ENCODE results near the gene STIM1. TPM values are rescaled to one million over a fixed set of nuclear protein-coding genes. Genes with fewer than 3 reads are reported as not detected.

The STIM1 gene
- total RNA-seq, 1 experiment from 2014 or later = 9.0 TPM

- Histone ChIP-seq H3K4me2 (ENCODE audit: low read depth, low read length, poor library complexity, severe bottlenecking) (no peak overlapping the region), H3K36me3 (ENCODE audit: insufficient read depth, low read length) (no peaks in the 10 kb centered on the region), H3K79me2 (ENCODE audit: low read length) (no peaks in the 10 kb centered on the region), H3K9ac (ENCODE audit: low read length) (no peak overlapping the region), H3K4me1 (ENCODE audit: low read length) (no peaks in the 10 kb centered on the region), H3K27ac (ENCODE audit: low read length) (no peak overlapping the region), H3K9me3 (ENCODE audit: low read length) (no peaks in the 10 kb centered on the region), H3K9me2 (replicated peaks; ENCODE audit: insufficient read depth, low read length) (no peaks in the 10 kb centered on the region), H3K4me3 (ENCODE audit: low read length) (no peak overlapping the region), H3K27me3 (ENCODE audit: low read length) (no peaks in the 10 kb centered on the region), H4K20me1 (ENCODE audit: insufficient read depth, low read depth, low read length) (no peaks in the 10 kb centered on the region), H2AFZ (ENCODE audit: low read length) (no peak overlapping the region)
- DNase-seq = peak; percentile 63
Observed at GRCh38 chr11:3971756-3972404, 116.4 kb downstream of the STIM1 start.

GRCh38 chr11:3972431-3972830 lies 117.0 kb downstream of the STIM1 start:
- Histone ChIP-seq H4K20me1 (ENCODE audit: insufficient read depth, low read depth, low read length) (no peaks in the 10 kb centered on the region), H3K9ac (ENCODE audit: low read length) (no peak overlapping the region), H2AFZ (ENCODE audit: low read length) (no peak overlapping the region), H3K79me2 (ENCODE audit: low read length) (no peaks in the 10 kb centered on the region), H3K27ac (ENCODE audit: low read length) (no peak overlapping the region), H3K36me3 (ENCODE audit: insufficient read depth, low read length) (no peaks in the 10 kb centered on the region), H3K4me2 (ENCODE audit: low read depth, low read length, poor library complexity, severe bottlenecking) (no peak overlapping the region), H3K4me1 (ENCODE audit: low read length) (no peaks in the 10 kb centered on the region), H3K27me3 (ENCODE audit: low read length) (no peaks in the 10 kb centered on the region), H3K9me2 (replicated peaks; ENCODE audit: insufficient read depth, low read length) (no peaks in the 10 kb centered on the region), H3K4me3 (ENCODE audit: low read length) (no peak overlapping the region), H3K9me3 (ENCODE audit: low read length) (no peaks in the 10 kb centered on the region)
- no peak for DNase-seq

GRCh38 chr11:3977078-3977477 lies 121.6 kb downstream of the STIM1 start:
- Histone ChIP-seq H3K27me3 (ENCODE audit: low read length) (no peaks in the 10 kb centered on the region), H3K79me2 (ENCODE audit: low read length) (no peaks in the 10 kb centered on the region), H4K20me1 (ENCODE audit: insufficient read depth, low read depth, low read length) (no peaks in the 10 kb centered on the region), H3K9me3 (ENCODE audit: low read length) (no peaks in the 10 kb centered on the region), H3K4me1 (ENCODE audit: low read length) (no peaks in the 10 kb centered on the region), H3K9me2 (replicated peaks; ENCODE audit: insufficient read depth, low read length) (no peaks in the 10 kb centered on the region), H3K36me3 (ENCODE audit: insufficient read depth, low read length) (no peaks in the 10 kb centered on the region), H3K9ac (ENCODE audit: low read length) (no peak overlapping the region), H3K27ac (ENCODE audit: low read length) (no peak overlapping the region), H2AFZ (ENCODE audit: low read length) (no peak overlapping the region), H3K4me3 (ENCODE audit: low read length) (no peak overlapping the region), H3K4me2 (ENCODE audit: low read depth, low read length, poor library complexity, severe bottlenecking) (no peak overlapping the region)
- no peak for DNase-seq

GRCh38 chr11:3981084-3981633 lies 125.7 kb downstream of the STIM1 start:
- H4K20me1 ChIP-seq (ENCODE audit: insufficient read depth, low read depth, low read length) = no peaks in the 10 kb centered on the region
- peaks cover 10% of the 10 kb centered on the region for H3K4me1 ChIP-seq (ENCODE audit: low read length)
- H3K27me3 ChIP-seq (ENCODE audit: low read length) = no peaks in the 10 kb centered on the region

GRCh38 chr11:3982431-3982830 lies 127.0 kb downstream of the STIM1 start:
- Histone ChIP-seq H3K79me2 (ENCODE audit: low read length) (no peaks in the 10 kb centered on the region), H3K27me3 (ENCODE audit: low read length) (no peaks in the 10 kb centered on the region), H3K27ac (ENCODE audit: low read length) (no peak overlapping the region), H3K4me3 (ENCODE audit: low read length) (no peak overlapping the region), H3K4me2 (ENCODE audit: low read depth, low read length, poor library complexity, severe bottlenecking) (no peak overlapping the region), H2AFZ (ENCODE audit: low read length) (no peak overlapping the region), H3K4me1 (ENCODE audit: low read length) (peaks cover 10% of the 10 kb centered on the region), H4K20me1 (ENCODE audit: insufficient read depth, low read depth, low read length) (no peaks in the 10 kb centered on the region), H3K36me3 (ENCODE audit: insufficient read depth, low read length) (no peaks in the 10 kb centered on the region), H3K9ac (ENCODE audit: low read length) (no peak overlapping the region), H3K9me2 (replicated peaks; ENCODE audit: insufficient read depth, low read length) (no peaks in the 10 kb centered on the region), H3K9me3 (ENCODE audit: low read length) (no peaks in the 10 kb centered on the region)
- DNase-seq = no peak

More at GRCh38 chr11:3981084-3981633, 125.7 kb downstream of the STIM1 start:
- Histone ChIP-seq H3K4me3 (ENCODE audit: low read length) (no peak overlapping the region), H2AFZ (ENCODE audit: low read length) (no peak overlapping the region), H3K27ac (ENCODE audit: low read length) (no peak overlapping the region), H3K9ac (ENCODE audit: low read length) (no peak overlapping the region), H3K9me2 (replicated peaks; ENCODE audit: insufficient read depth, low read length) (no peaks in the 10 kb centered on the region), H3K9me3 (ENCODE audit: low read length) (no peaks in the 10 kb centered on the region), H3K36me3 (ENCODE audit: insufficient read depth, low read length) (no peaks in the 10 kb centered on the region), H3K4me2 (ENCODE audit: low read depth, low read length, poor library complexity, severe bottlenecking) (no peak overlapping the region), H3K79me2 (ENCODE audit: low read length) (no peaks in the 10 kb centered on the region)
- no peak for DNase-seq

GRCh38 chr11:3983101-3983500 lies 127.6 kb downstream of the STIM1 start:
- H3K4me2 ChIP-seq (ENCODE audit: low read depth, low read length, poor library complexity, severe bottlenecking) = no peak overlapping the region
- DNase-seq = no peak
- H2AFZ ChIP-seq (ENCODE audit: low read length) = no peak overlapping the region
- H3K4me3 ChIP-seq (ENCODE audit: low read length) = no peak overlapping the region
- H3K27me3 ChIP-seq (ENCODE audit: low read length) = no peaks in the 10 kb centered on the region
- H3K9ac ChIP-seq (ENCODE audit: low read length) = no peak overlapping the region
- H3K4me1 ChIP-seq (ENCODE audit: low read length) = peaks cover 10% of the 10 kb centered on the region
- H3K9me2 ChIP-seq (replicated peaks; ENCODE audit: insufficient read depth, low read length) = no peaks in the 10 kb centered on the region
- no peaks in the 10 kb centered on the region for H3K79me2 ChIP-seq (ENCODE audit: low read length)
- H3K36me3 ChIP-seq (ENCODE audit: insufficient read depth, low read length) = no peaks in the 10 kb centered on the region
- H3K27ac ChIP-seq (ENCODE audit: low read length) = no peak overlapping the region
- no peaks in the 10 kb centered on the region for H3K9me3 ChIP-seq (ENCODE audit: low read length)
- H4K20me1 ChIP-seq (ENCODE audit: insufficient read depth, low read depth, low read length) = no peaks in the 10 kb centered on the region

GRCh38 chr11:3984896-3985295 lies 129.4 kb downstream of the STIM1 start:
- Histone ChIP-seq H3K9me2 (replicated peaks; ENCODE audit: insufficient read depth, low read length) (no peaks in the 10 kb centered on the region), H4K20me1 (ENCODE audit: insufficient read depth, low read depth, low read length) (no peaks in the 10 kb centered on the region), H3K9me3 (ENCODE audit: low read length) (no peaks in the 10 kb centered on the region), H3K9ac (ENCODE audit: low read length) (no peak overlapping the region), H3K36me3 (ENCODE audit: insufficient read depth, low read length) (no peaks in the 10 kb centered on the region), H3K79me2 (ENCODE audit: low read length) (no peaks in the 10 kb centered on the region), H3K4me1 (ENCODE audit: low read length) (peaks cover 10% of the 10 kb centered on the region), H3K27ac (ENCODE audit: low read length) (no peak overlapping the region), H3K27me3 (ENCODE audit: low read length) (peaks cover under 1% of the 10 kb centered on the region; the same call in 1 of the 2 replicates), H3K4me2 (ENCODE audit: low read depth, low read length, poor library complexity, severe bottlenecking) (no peak overlapping the region), H3K4me3 (ENCODE audit: low read length) (no peak overlapping the region), H2AFZ (ENCODE audit: low read length) (no peak overlapping the region)
- peak; percentile 66 for DNase-seq

- Histone ChIP-seq H3K4me2 (ENCODE audit: low read depth, low read length, poor library complexity, severe bottlenecking) (no peak overlapping the region), H3K9me2 (replicated peaks; ENCODE audit: insufficient read depth, low read length) (no peaks in the 10 kb centered on the region), H3K79me2 (ENCODE audit: low read length) (no peaks in the 10 kb centered on the region), H3K36me3 (ENCODE audit: insufficient read depth, low read length) (no peaks in the 10 kb centered on the region), H4K20me1 (ENCODE audit: insufficient read depth, low read depth, low read length) (no peaks in the 10 kb centered on the region), H2AFZ (ENCODE audit: low read length) (no peak overlapping the region), H3K9me3 (ENCODE audit: low read length) (no peaks in the 10 kb centered on the region), H3K4me3 (ENCODE audit: low read length) (no peak overlapping the region), H3K27me3 (ENCODE audit: low read length) (peaks cover 5% of the 10 kb centered on the region; the same call in 1 of the 2 replicates), H3K27ac (ENCODE audit: low read length) (no peak overlapping the region), H3K4me1 (ENCODE audit: low read length) (peaks cover 10% of the 10 kb centered on the region), H3K9ac (ENCODE audit: low read length) (no peak overlapping the region)
- DNase-seq = no peak
Observed at GRCh38 chr11:3985631-3986030, 130.2 kb downstream of the STIM1 start.
